ENCODE data around the gene DAB1. TPM values are rescaled to one million over a fixed set of nuclear protein-coding genes. Genes with fewer than 3 reads are reported as not detected.

DAB1 gene
- polyA plus RNA-seq, 1 donor from 2014 or later: 11.4 TPM

DNA sequence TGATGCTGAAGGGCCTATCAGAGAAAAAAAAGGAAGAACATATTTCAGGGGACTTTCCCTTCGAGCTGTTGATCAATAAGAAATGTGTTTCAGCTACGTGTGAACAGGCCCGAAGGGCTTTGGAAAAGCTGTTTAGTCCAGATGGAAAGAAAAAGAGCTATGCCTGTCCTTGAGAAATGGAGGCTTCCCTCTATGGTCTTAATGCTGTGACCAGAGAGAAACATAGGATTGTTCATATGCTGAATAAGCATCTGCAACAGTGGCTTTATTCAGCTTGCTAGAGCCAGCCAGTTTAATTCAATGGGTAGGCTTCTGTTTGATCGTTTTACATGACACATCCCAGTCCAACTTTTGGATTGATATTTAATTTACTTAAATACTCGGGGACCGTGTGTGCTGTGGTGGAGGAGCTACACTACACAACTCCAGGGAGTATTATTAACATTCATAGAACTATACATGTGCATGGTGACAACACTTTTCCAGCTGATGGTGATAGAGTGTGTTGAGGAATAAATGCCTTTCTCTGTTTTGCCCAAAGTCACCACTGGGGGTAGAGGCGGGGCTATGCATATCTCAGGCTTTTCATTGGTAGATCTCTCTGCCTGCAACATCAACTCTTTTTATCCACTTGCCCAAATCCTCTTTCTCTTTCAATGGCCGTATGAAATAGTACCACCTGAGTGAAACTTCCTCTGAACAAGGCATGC is 351.3 kb downstream of the DAB1 start:
- no peak overlapping the region for H2AFZ ChIP-seq (ENCODE audit: low read depth, low read length)
- H3K27ac ChIP-seq (ENCODE audit: low read length): no peak overlapping the region
- H3K9me2 ChIP-seq (ENCODE audit: insufficient read depth, low read length): no peaks in the 10 kb centered on the region
- no peaks in the 10 kb centered on the region for H3K9me3 ChIP-seq (ENCODE audit: low read length)
- H4K20me1 ChIP-seq (ENCODE audit: insufficient read depth): no peaks in the 10 kb centered on the region
- H3K9ac ChIP-seq (ENCODE audit: low read length): no peak overlapping the region
- no peak overlapping the region for H3K4me2 ChIP-seq (ENCODE audit: low read length)
- no peaks in the 10 kb centered on the region for H3F3A ChIP-seq (ENCODE audit: insufficient read depth, low read length, poor library complexity, severe bottlenecking)
- TF ChIP-seq EZH2 (IDR thresholded peaks at IDR 0.05; ENCODE audit: borderline replicate concordance, insufficient read depth, low read length, poor library complexity, severe bottlenecking) (no peak), TAF1 (IDR thresholded peaks at IDR 0.05; ENCODE audit: low read depth) (no peak), SMC3 (conservative IDR thresholded peaks at IDR 0.05; ENCODE audit: poor library complexity) (no peak), RAD21 (conservative IDR thresholded peaks at IDR 0.05) (no peak), EP300 (conservative IDR thresholded peaks at IDR 0.05; ENCODE audit: poor library complexity, severe bottlenecking) (no peak), POLR2AphosphoS5 (IDR thresholded peaks at IDR 0.05) (no peak), MXI1 (conservative IDR thresholded peaks at IDR 0.05; ENCODE audit: poor library complexity, severe bottlenecking) (no peak)
- TF ChIP-seq, protein P1, sequence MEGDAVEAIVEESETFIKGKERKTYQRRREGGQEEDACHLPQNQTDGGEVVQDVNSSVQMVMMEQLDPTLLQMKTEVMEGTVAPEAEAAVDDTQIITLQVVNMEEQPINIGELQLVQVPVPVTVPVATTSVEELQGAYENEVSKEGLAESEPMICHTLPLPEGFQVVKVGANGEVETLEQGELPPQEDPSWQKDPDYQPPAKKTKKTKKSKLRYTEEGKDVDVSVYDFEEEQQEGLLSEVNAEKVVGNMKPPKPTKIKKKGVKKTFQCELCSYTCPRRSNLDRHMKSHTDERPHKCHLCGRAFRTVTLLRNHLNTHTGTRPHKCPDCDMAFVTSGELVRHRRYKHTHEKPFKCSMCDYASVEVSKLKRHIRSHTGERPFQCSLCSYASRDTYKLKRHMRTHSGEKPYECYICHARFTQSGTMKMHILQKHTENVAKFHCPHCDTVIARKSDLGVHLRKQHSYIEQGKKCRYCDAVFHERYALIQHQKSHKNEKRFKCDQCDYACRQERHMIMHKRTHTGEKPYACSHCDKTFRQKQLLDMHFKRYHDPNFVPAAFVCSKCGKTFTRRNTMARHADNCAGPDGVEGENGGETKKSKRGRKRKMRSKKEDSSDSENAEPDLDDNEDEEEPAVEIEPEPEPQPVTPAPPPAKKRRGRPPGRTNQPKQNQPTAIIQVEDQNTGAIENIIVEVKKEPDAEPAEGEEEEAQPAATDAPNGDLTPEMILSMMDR (IDR thresholded peaks at IDR 0.05; ENCODE audit: poor library complexity, severe bottlenecking): no peak
- TF ChIP-seq, protein P2, sequence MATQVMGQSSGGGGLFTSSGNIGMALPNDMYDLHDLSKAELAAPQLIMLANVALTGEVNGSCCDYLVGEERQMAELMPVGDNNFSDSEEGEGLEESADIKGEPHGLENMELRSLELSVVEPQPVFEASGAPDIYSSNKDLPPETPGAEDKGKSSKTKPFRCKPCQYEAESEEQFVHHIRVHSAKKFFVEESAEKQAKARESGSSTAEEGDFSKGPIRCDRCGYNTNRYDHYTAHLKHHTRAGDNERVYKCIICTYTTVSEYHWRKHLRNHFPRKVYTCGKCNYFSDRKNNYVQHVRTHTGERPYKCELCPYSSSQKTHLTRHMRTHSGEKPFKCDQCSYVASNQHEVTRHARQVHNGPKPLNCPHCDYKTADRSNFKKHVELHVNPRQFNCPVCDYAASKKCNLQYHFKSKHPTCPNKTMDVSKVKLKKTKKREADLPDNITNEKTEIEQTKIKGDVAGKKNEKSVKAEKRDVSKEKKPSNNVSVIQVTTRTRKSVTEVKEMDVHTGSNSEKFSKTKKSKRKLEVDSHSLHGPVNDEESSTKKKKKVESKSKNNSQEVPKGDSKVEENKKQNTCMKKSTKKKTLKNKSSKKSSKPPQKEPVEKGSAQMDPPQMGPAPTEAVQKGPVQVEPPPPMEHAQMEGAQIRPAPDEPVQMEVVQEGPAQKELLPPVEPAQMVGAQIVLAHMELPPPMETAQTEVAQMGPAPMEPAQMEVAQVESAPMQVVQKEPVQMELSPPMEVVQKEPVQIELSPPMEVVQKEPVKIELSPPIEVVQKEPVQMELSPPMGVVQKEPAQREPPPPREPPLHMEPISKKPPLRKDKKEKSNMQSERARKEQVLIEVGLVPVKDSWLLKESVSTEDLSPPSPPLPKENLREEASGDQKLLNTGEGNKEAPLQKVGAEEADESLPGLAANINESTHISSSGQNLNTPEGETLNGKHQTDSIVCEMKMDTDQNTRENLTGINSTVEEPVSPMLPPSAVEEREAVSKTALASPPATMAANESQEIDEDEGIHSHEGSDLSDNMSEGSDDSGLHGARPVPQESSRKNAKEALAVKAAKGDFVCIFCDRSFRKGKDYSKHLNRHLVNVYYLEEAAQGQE (IDR thresholded peaks at IDR 0.05; ENCODE audit: borderline replicate concordance): no peak
- no peaks in the 10 kb centered on the region for H3K36me3 ChIP-seq (ENCODE audit: insufficient read depth, low read length)
- no peaks in the 10 kb centered on the region for H3K27me3 ChIP-seq (ENCODE audit: insufficient read depth, low read depth, low read length)
- H3K4me3 ChIP-seq (ENCODE audit: low read length): no peak overlapping the region
- H3K79me2 ChIP-seq (replicated peaks; ENCODE audit: insufficient read depth, low read length): no peaks in the 10 kb centered on the region

DNA sequence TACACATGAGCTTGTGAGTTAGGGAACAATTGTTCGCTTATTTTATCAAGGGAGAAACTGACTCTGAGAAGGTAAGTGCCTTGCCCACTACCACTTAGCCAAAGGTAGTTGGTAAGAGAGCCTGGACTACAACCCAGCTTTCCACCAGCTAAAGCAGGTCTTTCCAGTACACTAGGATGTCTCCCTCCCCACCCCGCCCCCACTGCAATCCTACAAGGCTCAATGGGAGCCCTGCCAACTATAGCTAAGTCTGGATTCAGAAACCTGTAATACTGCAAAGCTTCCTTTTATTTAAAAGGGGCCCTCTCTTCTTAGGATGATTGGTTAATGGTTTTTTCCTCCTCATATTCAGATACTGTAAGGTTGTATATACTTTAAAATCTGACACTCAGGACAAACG is 356.0 kb downstream of the DAB1 start:
- H3F3A ChIP-seq (ENCODE audit: insufficient read depth, low read length, poor library complexity, severe bottlenecking): no peaks in the 10 kb centered on the region
- no peaks in the 10 kb centered on the region for H3K36me3 ChIP-seq (ENCODE audit: insufficient read depth, low read length)
- H3K4me3 ChIP-seq (ENCODE audit: low read length): no peak overlapping the region
- no peaks in the 10 kb centered on the region for H3K9me3 ChIP-seq (ENCODE audit: low read length)
- H3K79me2 ChIP-seq (replicated peaks; ENCODE audit: insufficient read depth, low read length): no peaks in the 10 kb centered on the region
- TF ChIP-seq RAD21 (conservative IDR thresholded peaks at IDR 0.05) (no peak), TAF1 (IDR thresholded peaks at IDR 0.05; ENCODE audit: low read depth) (no peak), EP300 (conservative IDR thresholded peaks at IDR 0.05; ENCODE audit: poor library complexity, severe bottlenecking) (no peak), POLR2AphosphoS5 (IDR thresholded peaks at IDR 0.05) (no peak), SMC3 (conservative IDR thresholded peaks at IDR 0.05; ENCODE audit: poor library complexity) (no peak), MXI1 (conservative IDR thresholded peaks at IDR 0.05; ENCODE audit: poor library complexity, severe bottlenecking) (no peak), EZH2 (IDR thresholded peaks at IDR 0.05; ENCODE audit: borderline replicate concordance, insufficient read depth, low read length, poor library complexity, severe bottlenecking) (no peak)
- TF ChIP-seq, protein P2 (IDR thresholded peaks at IDR 0.05; ENCODE audit: borderline replicate concordance): no peak
- TF ChIP-seq, protein P1 (IDR thresholded peaks at IDR 0.05; ENCODE audit: poor library complexity, severe bottlenecking): no peak
- H2AFZ ChIP-seq (ENCODE audit: low read depth, low read length): no peak overlapping the region
- no peak overlapping the region for H3K4me2 ChIP-seq (ENCODE audit: low read length)
- no peaks in the 10 kb centered on the region for H3K9me2 ChIP-seq (ENCODE audit: insufficient read depth, low read length)
- no peak overlapping the region for H3K9ac ChIP-seq (ENCODE audit: low read length)
- no peak overlapping the region for H3K27ac ChIP-seq (ENCODE audit: low read length)
- H4K20me1 ChIP-seq (ENCODE audit: insufficient read depth): no peaks in the 10 kb centered on the region
- H3K27me3 ChIP-seq (ENCODE audit: insufficient read depth, low read depth, low read length): no peaks in the 10 kb centered on the region

Data from neural cell (in vitro differentiated cells).